Activated CD4-positive, CD25-positive, alpha-beta regulatory T cell (primary cell): ENCODE data around the gene ADAMTS12.

Experiments used
- DNase-seq, 4 experiments: peaks; one replicate each; lab custom pipeline; 2025; lab: John Stamatoyannopoulos, UW

The ADAMTS12 gene

DNA sequence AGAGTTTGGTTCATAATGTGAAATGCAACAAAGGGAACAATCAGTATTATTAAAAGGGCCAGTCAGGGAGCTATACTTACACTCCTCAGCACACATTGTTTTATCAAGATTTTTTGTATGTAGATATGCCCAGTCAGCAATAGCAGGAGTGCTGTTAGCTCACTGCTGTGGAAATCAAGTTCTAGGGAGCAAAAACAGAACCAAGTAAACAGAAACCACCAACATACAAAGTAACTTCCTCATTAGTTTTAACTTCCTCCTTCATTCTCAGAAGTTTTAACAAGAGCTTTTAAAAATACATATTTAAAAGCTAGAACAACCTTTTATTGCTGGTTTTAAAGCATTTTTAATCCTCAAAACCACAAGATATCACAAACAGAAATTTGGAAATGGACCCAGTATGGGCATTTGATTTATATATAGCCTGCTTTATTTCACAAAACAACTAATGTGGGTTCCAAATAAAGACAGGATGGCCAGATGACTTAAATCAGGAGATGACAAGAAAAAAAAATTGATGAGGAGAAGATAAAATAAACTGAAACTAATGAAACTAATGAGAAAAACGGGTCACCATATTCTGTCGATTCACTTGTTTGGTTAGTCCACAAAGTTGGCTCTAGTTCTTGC lies 178.5 kb downstream of the ADAMTS12 start:
- DNase-seq, result no peak

DNA sequence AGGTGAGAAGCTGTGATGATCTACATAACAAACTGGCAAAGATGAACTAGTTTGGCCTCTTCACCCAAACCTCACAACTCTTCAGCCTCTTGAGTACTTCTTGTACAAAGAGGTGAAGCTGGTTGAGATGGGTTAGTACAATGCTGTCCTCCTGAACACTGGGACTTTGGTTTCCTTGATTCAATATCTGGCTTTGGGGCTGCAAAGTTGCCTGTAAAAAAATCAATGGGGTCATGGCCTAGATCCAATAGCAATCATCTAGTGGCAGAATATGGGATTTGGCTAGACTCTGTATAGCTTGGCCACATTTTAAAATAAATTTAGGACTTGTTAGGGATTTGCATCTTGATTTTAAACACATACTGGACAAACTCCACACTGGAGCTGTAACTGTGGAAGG lies 179.1 kb downstream of the ADAMTS12 start:
- no peak for DNase-seq

DNA sequence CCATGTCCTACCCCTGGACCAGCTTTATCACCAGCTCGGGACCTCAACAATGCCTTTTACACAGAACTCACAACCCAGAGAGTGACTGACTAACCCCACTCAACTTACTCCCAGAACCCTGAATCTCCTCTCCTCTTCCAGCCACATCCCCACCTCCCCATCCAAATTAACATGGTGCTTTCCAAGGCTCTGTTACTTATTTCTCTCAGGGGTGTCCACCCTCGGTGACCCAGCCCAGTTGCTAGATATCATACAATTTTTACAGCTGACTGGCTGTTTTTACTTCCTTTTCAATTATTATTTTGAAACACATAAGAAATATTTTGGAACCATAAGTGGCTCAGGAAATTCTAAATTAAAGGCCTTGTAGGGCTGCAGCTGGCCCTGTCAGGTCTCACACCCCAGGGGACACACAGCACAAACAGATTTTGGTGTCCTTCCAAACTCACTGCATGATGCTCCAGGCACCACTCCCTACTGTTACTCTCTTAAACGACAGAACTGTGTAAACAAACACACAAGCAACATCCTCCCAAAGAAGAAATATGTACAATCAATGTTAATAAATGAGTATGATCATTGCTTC lies 180.6 kb downstream of the ADAMTS12 start:
- no peak for DNase-seq

DNA sequence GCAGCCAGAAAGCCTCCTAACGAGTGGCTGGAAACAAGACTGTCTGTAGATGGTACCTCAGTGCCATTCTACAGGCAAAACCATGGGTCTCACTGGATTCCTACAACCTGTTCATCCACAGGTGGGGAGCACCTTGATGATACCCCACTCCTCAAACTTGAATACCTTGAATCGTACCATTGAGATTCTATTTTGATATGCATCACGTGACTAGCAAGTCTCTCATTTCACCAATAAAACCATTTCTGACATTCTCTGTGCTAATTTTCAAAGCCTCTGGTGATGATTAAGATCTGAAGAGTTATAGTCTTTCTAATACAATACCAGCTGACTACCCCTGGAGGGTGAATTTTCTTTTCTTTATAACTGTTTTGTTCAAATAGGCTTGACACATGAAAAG lies 188.9 kb downstream of the ADAMTS12 start:
- DNase-seq, result no peak

DNA sequence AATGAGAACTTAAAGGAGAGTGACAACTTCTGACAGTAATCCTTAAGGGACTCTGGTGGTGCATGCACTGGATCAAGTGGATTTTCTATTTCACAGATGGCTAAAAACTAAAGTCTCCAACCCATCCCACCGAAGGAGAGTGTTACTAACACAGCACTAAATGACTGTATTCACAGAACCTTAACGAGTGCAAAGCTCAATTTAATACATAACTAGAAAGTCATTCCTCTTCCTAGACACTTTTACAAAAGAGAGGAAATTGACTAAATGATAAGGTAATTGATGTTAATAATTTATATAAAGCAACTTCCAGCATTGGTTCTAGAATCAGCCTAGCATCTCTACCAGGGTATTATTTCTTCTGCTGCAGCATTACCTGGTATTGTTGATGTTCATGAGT lies 189.8 kb downstream of the ADAMTS12 start:
- no peak for DNase-seq

DNA sequence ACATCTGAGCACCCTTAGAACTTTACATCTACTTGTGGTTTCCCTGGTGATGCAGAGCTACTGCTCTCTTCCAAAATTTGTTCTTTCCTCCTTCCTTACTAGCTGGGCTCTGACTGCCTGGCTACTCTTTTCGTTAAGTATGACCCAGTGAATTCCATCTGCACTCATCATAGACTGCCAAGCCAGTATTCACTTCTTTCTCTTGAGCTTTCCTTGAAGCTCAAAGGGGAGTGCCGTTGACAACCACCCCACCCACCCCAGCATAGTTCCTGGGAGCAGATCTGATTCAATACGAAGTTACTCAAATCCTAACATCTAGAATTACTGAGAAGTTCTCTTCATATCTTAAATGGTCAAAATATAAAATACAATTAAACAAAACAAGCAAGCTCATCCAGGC lies 190.5 kb downstream of the ADAMTS12 start:
- DNase-seq, result no peak

DNA sequence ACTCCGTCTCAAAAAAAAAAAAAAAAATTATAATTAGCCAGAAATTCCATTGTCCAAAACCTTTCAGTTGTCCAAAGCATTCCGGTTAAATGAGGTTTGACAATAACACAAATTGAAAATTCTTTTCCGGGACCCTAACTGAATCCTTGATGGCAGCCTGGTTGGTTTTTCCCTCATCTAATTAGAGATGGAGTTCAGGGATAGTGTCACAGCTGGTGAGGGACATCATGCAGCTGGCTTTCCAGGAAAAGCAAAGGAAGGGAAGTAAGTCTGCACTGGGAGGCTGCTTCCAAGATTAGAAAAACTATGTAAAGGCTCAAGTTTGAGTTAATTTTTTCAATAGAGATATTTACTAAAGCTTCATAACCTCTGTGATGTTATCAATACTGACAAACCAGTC lies 195.4 kb downstream of the ADAMTS12 start:
- no peak for DNase-seq

DNA sequence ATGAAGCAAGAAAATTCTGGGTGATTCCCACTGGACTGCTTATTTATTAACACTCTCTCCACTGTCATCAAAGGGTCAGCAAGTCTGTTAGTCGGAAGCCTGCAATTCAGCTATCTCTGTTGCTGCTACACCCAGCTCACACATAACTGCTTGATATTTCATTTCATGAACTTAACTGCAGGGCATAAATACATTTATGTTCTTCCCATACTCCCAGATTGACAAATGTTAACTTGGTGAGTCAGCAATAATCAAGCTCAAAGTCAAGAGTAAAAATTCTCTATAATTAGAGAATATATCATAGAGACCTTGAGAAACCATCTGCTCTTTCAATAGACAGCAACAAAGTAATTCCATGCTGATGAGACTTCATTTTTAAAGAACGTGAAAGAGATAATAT lies 198.8 kb downstream of the ADAMTS12 start:
- no peak for DNase-seq

DNA sequence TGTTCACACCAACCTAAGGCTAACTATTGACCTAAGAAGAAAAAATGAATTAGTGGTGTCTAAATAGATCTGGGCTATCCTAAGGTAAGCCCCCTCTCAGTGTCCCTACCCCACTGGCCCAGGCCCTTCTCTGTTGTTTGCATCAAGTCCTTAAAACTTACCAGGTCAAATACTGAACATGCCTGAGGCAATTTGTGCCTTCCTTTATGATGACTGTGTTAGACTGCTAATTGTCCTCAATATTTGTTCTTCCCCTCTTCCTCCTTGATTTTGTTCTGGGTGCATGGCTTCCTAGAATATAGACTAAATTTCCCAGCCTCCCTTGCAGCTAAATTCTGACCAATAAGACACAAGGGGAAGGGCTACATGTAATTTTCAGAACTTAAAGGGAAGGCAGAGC lies 199.9 kb downstream of the ADAMTS12 start:
- no peak for DNase-seq

DNA sequence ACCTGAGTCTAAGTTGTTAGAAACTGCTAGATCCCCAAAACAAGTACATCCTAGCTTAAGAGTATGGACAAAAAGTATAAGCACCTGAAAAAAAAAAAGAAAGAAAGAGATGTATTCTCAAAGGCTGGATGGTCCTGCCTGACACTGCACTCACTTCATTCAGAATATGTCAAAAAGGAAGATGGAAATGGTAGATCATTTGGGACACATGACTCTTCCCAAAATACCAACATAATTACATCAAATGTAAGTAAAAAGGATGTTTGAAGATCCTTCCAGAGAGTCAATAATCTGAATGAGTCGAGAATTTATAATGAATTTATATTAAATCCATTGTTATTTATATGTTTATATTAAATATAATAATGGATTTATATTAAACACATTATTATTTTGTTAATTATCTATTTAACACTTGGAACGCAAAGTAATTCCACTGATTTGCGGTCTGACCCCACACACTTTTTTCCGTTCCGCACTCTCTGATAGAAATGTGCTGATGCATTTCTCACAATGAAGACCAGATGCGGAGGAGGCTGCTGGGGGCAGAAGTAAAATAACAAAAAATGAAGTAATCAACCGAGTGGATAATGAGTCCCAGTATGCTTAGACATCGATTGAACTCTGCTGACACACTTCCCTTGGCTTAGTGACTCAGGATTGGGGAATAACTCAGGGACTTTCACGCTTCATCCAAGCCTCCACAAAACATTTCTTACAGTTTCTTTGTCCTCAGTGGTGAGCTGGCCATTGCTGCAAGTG lies 201.2 kb downstream of the ADAMTS12 start:
- no peak for DNase-seq

DNA sequence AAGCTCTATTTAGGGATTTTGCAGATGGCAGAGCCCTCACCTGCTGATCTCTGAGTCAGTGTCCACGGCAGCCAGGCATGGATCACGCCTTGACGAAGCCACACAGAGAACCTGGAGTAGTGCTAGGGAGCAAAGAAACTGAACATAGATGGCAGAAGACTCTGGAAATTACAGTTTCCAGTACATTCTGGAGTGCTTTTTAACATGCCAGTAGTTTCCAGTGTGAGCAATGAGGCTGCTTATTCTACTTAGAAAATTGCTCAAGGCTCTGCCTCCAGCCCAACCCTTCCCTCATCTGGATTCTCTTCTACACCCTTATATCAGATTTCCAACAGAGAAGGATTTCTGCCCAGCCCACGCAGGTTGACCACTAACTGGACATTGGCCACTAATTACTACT lies 203.3 kb downstream of the ADAMTS12 start:
- no peak for DNase-seq

DNA sequence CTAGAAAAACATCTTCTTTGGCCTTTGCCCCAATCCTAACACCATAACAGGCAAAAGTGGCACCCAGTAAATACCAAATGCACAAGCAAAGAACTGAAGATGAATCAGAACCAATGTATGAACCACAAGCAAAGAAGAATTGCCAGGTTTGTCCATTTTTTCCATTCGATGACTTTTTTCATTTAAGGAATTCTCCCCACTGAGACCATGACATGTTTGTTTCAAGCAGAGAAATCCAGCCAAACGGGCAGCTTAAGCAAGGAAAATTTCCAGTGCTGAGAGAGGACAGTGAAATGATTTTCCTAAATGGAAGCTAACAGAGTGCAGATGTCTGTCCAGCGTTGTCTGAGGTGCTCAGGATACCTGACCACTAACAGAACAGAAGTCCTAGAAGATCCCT lies 203.7 kb downstream of the ADAMTS12 start:
- DNase-seq, result no peak

DNA sequence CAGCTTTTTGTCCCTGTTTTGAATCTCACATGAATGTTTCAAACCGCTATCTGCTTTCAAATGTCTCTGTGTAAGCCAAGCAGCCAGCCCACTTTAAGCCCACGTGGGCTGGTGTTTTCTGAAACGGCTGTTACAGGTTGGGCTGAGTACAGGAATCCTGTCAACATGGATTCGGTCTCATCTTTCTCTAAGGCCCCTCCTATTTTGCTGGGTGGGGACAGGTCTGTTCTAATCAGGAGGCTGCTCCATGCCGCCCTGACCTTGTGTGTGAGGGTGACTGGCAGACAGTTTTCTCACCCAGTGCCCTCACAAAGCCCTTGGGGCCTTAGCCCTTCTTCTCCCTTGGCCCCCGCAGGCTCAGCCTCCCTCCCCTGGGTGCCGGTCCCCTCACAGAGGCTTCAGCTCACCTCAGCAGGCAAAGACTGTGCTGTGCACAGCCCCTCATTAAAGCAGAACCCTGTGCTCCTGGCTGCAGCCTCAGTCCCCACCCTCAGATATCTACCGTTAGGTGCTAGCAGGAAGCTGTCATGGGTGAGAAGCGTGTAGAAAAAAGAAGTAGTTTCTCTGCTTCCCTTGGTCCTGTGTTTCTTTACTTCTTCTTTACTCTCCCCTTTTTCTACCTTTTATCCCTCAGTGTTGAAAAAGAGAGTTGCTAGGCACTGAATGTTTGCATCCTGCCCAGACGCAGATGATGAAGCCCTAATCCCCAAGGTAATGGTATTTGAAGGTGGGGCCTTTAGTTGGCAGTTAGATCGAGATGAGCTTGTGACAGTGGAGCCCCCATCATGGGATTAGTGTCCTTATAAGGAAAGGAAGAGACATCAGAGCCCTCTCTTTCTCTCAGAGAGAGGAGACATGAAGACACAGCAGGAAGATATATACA lies 205.7 kb downstream of the ADAMTS12 start:
- no peak for DNase-seq

DNA sequence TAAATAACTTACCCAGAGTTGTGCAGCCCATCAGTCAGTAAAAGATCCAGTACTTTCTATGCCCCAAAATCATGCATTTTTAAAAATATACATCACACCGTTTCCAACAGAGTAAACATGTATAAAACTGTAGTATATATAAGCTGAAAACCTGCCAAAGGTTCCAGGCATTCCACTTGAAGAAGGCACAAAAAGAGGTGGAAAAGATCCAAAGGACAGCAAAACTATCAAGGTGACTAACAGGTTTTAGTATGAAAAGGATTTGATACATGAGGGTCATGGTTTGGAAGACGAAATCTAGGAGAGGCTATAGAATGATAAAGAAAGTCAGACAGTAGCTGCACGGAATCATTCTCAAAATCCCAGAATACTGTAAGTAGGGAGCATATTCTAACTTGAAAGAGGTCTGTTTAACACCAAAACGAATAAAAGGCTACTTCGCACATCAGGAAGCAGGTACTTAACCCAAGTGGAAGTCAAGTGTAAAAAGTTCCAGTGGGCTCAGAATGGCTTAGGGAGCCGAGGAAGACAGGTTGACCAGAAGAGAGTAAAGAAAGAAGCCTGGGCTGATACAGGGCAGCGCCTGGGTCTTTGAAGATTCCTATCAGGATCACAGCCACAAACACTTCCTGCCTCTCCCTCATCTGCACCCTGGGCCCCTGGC lies 207.2 kb downstream of the ADAMTS12 start:
- DNase-seq, result no peak

DNA sequence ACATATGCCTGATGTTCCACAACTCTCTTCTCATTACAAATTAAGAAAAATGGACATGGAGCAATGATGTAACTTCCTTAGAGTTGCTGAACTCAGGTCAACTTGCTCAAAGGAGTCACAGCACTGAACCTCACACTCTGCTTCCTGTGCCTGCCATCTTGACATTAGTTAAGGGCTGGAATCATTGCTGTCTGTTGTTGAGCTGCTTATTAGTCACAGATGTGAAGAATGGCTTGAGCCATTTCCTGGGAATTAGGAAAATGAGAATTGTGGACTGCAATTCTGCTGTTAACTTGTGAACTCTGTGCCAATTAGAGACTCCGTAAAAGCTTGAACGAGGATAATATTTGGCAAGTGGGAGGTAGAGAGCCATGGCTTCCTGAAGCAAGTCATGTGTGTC lies 212.0 kb downstream of the ADAMTS12 start:
- DNase-seq, result no peak

DNA sequence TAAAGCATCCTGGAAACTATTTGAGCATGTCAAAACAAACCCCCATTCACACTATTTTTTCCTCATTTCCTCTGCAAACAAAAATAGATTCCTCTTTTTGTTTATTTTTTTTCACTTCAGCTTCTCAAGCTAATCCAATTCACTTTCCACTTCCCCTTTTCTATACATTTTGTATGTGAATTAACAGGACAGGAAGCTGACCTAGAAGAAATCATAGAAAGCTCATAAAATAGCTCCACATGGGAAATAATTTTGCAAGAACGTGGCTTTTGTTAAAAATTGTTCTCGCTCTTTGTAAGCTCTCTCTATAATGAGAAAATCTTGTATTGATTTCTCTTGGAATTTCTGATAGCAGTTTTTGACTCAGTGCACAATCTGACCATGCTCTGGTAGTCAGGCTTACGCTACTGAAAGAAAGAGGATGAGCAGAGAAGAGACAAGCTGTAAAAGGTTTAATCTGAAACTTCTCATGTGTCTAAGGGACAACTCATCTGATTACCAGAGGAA lies 215.8 kb downstream of the ADAMTS12 start:
- no peak for DNase-seq

DNA sequence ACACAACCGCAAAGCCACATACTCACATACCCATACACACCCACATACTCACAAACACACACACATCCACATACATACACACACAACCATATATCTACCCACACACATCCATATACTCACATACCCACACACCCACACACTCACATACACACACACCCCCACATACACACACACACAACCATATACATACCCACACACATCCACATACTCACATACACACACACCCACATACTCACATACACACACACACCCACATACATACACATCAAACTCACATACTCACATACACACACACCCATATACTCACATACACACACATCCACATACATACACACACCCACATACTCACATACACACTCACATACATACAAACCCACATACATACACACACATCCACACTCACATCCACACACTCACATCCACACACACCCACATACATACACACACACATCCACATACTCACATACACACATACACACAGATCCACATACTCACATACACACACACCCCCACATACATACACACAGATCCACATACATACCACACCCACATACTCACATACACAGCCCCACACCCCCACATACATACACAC lies 220.0 kb downstream of the ADAMTS12 start:
- no peak for DNase-seq

DNA sequence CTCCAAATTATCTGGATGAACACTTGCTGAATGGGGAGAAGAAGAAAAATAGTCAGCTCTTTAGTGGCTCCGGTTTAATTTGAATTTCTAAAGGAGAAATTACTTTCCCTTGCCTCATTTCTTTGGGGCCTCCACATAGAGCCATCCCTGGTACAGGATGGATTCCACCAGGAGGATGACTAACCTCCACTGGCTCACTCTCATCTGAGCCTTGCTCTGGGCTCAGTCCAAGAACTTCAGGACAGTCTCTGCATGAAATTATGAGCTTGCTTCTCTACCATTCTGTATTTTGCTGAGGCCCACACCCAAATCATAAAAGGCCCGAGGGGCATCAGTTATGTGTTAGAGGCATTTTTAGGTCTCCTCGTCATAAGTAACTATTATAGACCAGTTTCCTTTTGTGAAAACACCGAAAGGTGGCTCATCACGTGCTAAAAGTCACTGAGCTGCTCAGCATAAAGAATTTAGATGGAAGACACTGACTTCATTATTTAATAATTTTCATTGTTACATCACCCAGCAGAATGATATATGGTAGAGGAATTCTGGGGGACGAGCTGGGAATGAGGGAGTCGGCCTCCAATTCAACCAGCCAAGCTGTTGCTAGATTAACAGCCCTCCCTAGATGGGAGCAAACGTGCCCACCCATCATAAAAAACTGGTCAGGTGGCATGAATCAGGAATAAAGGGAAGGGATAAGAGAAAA lies 228.9 kb downstream of the ADAMTS12 start:
- no peak for DNase-seq

DNA sequence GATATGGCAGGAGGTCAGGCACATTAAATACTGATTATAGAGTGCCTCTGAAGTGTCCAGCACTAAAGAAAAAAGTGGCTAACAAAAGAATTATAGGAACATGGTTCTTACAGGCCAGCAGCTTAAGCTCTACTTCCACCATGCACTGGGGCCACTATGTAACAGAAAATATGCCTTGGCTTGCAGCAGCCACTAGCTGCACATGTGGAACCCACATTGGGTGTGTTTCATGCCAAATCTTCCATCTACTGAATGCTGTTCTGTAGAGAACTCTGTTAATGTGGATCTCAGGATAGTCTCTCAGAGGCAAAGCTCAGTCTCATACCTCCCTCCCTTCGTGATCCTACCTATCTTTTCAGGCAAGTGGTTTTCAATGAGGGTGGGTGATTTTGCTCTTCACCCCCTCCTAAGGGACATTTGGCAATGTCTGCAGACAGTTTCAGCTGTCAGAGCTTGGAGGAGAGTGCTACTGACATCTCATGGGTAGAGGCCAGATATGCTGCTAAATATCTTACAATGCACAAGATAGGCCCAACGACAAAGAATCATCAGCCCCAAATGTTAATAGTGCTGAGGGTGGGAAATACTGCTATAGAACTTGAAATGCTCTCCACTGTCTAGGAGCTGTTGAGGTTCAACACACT lies 232.1 kb downstream of the ADAMTS12 start:
- DNase-seq, result no peak

DNA sequence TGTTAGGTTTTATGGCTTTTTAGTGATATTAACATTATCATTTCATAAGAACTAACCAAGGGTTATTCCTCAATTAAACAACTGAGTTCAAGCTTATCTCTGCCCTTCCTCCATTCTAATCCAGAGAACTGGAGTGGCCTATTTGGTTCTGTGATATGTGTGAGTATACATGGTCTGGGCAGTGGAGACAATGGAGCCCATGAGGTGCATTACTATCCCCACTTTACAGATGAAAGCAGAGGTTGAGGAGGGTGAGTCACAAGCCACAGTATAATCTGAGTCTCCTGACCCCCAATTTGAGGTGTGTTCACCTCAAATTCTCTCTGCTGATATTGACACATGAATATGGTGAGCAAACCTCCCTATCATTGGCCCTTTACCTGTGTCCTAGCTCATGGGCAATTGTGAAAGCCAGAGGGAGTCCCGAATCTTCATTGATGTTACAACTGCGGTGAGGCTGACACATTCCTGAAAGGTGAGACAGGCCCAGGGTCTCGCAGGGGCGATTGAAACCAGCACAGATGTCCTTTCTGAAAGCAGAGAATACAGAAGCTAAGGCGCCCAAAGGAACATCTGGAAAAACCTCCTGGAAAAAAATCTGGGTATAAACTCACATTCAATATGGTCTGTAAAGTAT lies 233.9 kb downstream of the ADAMTS12 start:
- no peak for DNase-seq
